Glomerular visceral epithelial cell (primary cell): Measurements from ENCODE around the gene BCAR1.
"Not testable (repeated sequence)": the region's sequence is repeated elsewhere in the genome, so short reads cannot be mapped to it uniquely, and the experiment has no call there.

Source experiments
- DNase-seq: peaks from one replicate; pipeline ENCODE4 v3.0.0-alpha.2; 2016; ENCODE audit errors: extremely low spot score

BCAR1 gene

GRCh38 chr16:75251280-75252048 lies at the start of gene BCAR1:
Gene BCAR1, minus strand, starts transcription at chr16:75251624. Its CDS starts 142 bp downstream, at chr16:75251482.
- peak; percentile 90 for DNase-seq

GRCh38 chr16:75298267-75298666 lies 46.8 kb upstream of the BCAR1 start:
- no peak for DNase-seq

GRCh38 chr16:75296606-75297005 lies 45.2 kb upstream of the BCAR1 start:
- no peak for DNase-seq

- DNase-seq: no peak
Observed at GRCh38 chr16:75294773-75295459, 43.5 kb upstream of the BCAR1 start.

GRCh38 chr16:75293772-75294171 lies 42.3 kb upstream of the BCAR1 start:
- no peak for DNase-seq

- DNase-seq: no peak
Observed at GRCh38 chr16:75293173-75293572, 41.7 kb upstream of the BCAR1 start.

- DNase-seq: no peak
Observed at GRCh38 chr16:75292691-75293090, 41.3 kb upstream of the BCAR1 start.

GRCh38 chr16:75289189-75289588 lies 37.8 kb upstream of the BCAR1 start:
- no peak for DNase-seq

- no peak for DNase-seq
Observed at GRCh38 chr16:75288596-75289120, 37.2 kb upstream of the BCAR1 start.

GRCh38 chr16:75288181-75288580 lies 36.8 kb upstream of the BCAR1 start:
- DNase-seq: no peak

- no peak for DNase-seq
Observed at GRCh38 chr16:75287708-75288107, 36.3 kb upstream of the BCAR1 start.

GRCh38 chr16:75286389-75286788 lies 35.0 kb upstream of the BCAR1 start:
- no peak for DNase-seq

GRCh38 chr16:75282466-75283281 lies 31.2 kb upstream of the BCAR1 start:
- DNase-seq: peak; percentile 35

- DNase-seq: no peak
Observed at GRCh38 chr16:75281826-75282225, 30.4 kb upstream of the BCAR1 start.

GRCh38 chr16:75281009-75281408 lies 29.6 kb upstream of the BCAR1 start:
- DNase-seq: not testable (repeated sequence)

GRCh38 chr16:75280331-75280804 lies 28.9 kb upstream of the BCAR1 start:
- DNase-seq: peak; percentile 45

- no peak for DNase-seq
Observed at GRCh38 chr16:75279305-75279704, 27.9 kb upstream of the BCAR1 start.

- no peak for DNase-seq
Observed at GRCh38 chr16:75273054-75273925, 21.9 kb upstream of the BCAR1 start.

GRCh38 chr16:75272629-75273028 lies 21.2 kb upstream of the BCAR1 start:
- not testable (repeated sequence) for DNase-seq

GRCh38 chr16:75272097-75272551 lies 20.7 kb upstream of the BCAR1 start:
- no peak for DNase-seq
